HG02885 (cell line): Measurements from ENCODE around the gene ALDH1L2.

Experiments
- ATAC-seq: cut with Tn5 transposase; IDR thresholded peaks from one replicate; pipeline ENCODE4 v1.9.1; 2021; ENCODE audit warnings: mild to moderate bottlenecking; ENCODE audit not compliant: unreplicated experiment, poor library complexity

Gene ALDH1L2

DNA sequence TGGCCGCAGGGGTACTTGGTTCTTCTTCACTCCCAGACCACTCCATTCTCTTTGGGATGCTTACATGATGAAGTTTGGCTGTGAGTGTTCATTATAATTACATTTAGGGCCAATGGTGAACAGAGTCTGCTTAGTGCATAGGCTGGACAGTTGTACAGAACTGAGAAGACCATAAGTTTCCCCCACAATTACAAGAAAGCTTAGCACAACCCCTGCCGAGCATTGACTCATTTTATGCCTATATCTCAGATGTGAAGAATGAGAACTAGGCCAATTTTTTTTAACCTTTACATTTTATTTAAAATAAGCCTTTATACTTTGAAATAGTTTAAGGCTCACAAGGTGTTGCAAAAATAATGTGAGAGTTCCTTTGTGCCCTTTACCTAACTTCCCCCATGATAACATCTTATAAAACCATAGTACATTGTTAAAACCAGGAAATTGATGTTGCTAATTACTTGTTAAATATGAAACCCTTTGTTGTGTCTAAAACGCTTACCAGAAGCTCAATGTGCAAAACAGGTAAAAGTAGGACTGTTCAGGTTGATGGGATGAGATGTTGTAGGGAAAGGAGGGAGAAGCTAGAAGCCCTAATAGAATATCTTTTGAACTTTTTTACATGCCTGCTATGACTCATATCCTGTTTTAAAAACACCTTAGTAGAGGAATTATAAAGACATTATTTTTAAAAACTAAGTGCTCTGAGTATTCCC is 47.2 kb downstream of the ALDH1L2 start:
- ATAC-seq, result no peak

DNA sequence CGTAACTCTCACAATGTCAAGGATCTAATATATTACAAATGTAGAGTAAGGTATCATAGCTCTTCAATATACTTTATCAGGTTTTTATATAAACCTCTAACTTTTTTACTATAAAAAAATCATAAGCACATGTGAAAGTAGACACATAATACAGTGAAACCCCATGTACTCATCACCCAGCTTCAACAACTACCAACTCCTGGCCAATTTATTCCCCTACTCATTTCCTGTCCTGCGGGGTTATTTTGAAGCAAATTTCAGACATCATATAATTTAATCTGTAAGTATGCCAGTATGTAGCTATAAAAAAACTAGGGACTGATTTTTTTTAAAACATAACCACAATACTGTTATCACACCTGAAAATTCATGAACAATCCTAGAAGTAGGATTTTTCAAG is 50.4 kb downstream of the ALDH1L2 start:
- no peak for ATAC-seq

DNA sequence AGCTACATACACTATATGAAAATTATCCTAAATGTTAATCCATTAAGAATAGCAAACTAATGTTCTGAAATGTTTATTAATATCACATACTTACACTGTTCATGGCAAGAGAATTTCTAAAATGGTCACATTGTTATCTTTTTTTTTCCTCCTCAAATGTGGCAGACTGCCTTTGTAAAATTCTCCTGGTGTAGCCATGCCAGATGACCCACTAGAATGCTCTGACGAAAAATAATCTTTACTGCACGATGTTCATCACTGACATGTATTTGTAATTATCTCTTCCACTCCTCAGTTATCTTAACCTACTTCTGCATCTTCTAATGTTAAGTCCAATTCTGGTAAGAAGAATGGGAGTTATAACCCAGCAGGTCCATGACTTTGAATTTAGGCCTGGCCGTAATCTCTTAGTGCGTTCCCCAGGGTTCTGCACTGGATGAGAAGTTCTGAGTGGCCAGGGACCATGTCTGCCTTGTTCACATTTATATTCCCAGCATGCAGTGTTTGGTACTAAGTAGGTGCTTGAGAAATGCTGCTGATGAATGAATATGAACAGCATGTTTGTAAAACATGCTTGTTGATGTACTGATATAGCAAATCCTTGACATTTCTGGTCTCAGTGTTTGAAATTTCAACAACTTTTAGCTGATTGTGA is 51.4 kb downstream of the ALDH1L2 start:
- no peak for ATAC-seq

DNA sequence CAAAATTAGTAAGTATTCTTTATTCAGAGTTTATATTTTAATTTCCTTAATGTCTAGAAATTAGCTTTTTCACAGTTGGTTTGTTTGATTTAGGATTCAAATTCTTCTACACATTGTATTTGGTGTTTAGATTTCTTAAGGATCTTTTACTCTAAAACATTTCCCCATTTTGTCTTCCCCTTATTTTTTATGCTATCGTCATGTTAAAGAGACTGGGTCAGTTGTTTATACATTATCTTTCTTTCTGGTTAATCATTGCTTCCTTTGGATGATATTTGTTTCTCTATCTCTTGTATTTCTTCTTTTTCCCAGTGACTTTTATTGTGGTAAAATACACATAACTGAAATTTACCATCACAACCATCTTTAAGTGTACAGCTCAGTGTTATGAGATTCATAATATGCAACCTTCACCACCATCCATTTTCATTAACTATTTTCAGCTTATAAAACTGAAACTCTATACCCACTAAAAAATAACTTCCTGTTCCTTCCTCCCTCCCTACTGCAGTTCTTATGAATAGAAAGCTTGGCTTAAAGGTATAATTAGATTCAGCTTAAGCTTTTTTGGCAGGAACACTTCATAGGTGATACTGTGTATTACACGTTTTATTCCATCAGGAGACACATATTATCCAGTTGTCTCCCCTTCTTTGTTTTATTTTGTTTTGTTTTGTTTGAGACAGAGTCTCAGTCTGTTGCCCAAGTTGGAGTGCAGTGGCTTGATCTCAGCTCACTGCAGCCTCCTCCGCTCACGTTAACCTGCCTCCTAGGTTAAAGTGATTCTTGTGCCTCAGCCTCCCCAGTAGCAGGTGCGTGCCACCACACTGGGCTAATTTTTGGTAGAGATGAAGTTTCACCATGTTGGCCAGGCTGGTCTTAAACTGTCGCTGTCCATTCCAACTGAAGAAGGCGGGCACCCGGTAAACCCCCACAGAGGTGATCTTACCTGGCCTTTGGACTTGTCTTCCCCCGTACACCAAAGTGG is 53.1 kb downstream of the ALDH1L2 start:
- ATAC-seq, result no peak

DNA sequence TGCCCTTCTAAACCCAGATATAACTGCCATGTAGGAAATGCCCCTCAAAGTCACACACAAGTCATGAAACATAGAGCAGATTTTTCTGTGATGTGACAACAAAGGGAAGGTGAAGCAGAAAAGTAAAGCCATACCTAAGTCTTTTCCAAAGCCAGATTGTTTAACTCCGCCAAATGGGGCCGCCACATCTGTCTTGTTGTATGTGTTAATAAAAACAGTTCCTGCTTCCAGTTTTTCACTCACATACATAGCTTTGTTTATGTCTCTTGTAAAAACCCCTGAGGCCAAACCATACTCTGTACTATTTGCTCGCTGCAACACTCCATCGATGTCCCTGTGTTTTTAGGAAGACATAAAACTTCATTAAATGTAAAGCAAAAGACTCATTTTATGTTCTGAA is 57.8 kb downstream of the ALDH1L2 start:
- no peak for ATAC-seq

DNA sequence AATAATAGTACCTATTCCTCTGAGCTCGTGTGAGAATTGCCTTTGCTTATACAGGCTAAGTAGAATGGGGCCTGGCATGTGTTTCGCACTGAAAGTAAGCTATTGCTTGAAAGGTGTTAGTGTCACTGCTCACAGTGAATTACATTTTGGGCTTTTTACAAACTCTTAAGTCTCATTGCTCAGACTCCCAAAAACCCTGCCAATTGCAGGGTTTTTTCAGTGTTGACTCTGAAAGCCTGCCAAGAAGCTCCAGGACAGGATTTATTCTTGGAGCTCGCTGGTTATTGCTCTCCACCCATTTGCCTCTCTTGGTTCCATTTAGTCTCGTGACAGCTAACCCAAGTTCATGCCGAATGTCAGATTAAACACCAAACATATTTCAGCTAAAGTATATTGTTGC is 58.4 kb downstream of the ALDH1L2 start:
- ATAC-seq, result no peak

DNA sequence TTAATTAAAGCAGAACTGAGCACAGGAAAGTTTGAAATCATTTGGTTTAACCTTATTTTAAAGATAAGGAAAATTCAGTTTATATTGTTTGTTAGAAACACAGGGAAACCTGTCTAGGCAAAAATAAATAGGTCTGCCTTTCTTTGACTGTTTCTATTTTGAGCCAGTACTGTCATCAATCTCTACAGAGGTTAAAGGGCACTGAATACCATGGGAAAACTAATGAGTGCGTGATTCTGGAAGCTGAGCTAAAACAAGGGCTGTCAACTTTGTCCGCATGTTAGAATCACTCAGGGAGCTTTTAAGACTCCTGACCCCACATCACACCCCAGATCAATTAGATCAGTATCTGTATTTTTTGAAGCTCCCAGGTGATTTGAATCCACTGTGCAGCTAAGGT is 59.3 kb downstream of the ALDH1L2 start:
- ATAC-seq, result no peak

DNA sequence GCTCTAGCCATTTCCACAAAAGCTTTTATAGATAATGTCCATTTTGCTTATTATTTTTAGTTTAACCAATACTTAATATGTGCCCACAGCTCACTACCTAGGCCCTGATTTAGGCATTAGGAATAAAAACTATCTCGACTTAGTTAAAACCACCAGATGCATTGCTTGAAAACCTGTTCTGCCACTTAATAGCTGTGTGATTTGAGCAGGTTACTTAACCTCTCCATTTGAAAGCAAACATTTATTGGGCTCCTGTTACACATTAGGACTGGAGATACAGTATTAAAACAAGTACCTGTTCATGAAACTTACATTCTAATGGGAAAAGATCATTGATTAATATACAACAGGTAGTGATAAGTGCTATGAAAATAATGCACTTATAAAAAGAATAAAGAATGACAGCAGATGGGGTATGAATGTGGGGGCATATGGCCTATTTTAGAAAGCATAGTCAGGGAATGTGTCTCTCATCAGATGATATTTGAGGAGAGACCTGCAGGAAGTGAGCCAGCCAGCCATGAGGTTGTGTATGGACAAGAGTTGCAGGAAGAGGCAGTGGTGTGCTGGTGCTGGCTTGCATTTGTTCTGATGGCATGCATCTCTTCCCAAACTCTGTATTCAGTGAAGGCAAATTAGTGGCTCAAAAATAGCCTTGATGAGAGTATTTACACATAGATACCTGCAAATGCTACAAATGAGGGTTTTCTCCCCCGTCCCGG is 63.9 kb downstream of the ALDH1L2 start:
- no peak for ATAC-seq

DNA sequence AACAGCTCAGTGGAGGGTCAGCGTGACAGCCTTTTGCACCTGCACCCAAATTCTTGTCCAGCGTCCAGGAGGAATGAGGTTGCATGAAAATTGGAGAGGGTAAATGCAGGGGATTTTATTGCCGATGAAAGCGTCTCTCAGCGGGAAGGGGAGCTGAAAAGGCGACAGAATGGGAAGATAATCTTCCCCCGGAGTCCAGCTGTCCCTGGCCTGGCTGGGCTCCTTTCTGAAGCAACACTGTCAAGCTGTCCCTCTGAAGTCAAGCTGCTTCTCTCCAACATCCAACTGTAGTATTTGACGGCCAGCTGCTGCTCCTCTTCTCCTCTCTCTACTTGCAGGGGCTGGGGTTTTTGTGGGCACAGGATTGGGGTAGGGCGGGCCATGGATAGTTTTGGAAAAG is 65.5 kb downstream of the ALDH1L2 start:
- no peak for ATAC-seq

DNA sequence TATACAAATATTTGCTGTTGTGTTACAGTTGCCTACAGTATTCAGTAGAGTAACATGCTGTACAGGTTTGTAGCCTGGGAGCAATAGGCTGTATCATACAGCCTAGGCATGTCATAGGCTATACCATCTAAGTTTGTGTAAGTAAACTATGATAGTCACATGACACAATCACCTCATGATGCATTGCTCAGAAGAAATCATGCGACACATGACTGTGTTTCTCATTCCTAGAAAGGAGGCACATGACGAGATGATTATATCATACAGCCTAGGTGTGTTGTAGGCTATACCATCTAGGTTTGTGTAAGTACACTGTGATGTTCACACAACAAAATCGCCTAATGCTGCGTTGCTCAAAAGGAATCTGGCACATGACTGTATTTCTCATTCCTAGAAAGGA is 66.2 kb downstream of the ALDH1L2 start:
- no peak for ATAC-seq

DNA sequence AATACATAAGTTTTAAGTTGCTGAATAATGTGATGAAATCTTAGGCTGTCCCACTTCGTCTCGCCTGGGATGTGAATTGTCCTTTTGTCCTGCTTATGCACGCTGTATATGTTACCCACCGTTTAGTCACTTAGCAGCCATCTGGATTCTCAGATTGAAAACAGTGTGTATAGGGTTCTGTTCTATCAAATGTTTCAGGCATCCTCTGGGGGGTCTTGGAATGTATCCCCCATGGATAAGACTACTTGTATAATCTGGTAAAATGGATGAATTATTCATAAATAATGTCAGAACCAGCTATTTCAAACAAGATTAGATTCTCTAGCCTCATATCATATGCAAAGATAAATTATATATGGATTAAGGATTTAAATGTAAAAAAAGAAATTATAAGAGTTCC is 68.7 kb downstream of the ALDH1L2 start:
- no peak for ATAC-seq

DNA sequence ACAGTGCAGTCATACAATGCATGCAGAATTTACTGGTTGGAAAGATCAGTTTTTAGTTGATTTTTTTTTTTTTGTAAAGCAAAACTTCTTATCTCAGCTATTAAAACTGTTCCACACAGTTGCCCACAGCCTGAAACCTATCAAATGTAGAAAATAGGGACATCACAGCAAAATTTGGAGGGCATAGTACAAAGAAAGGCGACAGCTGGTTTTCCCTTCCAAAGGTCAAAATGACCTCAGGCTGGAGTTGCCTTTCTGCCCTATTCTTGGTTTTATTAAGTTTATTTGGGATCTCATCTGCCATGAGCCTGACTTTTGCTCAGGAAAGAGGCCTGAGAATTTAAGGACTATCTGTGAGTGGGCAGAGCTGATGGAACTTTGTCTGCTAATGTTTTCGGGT is 69.7 kb downstream of the ALDH1L2 start:
- no peak for ATAC-seq

DNA sequence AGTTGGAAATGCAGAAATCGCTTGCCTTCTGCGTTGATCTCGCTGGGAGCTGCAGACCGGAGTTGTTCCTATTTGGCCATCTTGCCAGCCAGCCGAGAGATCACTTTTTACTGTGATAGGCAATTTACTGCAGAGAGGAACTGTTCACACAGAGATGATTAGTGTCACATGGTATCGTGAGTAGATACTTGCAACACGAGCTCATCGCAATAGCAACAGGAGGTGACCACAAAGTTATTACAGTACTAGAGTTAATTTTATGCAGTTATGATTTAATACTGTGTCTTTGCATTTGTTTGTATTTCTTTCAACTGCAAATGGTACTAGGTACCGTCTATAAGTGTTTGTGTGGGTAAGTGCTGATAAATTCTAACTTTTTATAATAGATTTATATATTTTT is 70.4 kb downstream of the ALDH1L2 start:
- no peak for ATAC-seq

DNA sequence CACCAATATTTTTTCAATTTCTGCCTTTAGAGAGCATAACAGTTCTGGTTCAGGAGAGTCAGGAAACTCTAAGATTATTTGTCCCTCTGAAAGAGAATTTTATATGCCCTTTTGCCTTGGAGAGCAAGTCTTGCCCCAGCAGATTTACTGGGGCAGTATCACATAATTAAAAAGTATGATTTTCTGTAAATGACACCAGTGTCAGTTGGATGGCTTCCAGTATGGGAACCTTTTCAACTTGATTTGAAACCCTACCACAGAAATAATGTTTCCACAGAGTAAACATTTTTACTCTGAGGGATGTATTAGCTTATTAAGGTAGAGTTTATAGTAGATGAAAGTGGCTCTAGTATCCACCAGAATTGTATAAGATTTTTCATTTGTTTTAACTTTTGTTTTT is 82.8 kb downstream of the ALDH1L2 start:
- no peak for ATAC-seq

DNA sequence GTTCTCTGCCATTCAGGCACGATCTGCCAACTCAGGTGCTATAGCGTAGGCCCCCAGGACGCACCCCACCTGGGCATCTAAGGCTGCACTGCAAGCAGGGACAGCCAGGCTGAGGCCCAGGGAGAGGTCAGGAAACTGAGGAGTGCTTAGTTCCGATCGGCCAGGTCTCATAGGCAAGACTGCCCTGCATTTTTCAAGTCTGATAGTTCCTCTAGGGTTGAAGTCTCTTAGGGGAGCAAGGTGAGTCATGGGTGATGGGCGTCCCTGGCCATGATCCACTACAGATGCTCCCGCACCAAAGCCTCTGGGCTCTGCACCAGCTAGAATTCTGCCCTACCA is 84.9 kb downstream of the ALDH1L2 start:
- no peak for ATAC-seq

DNA sequence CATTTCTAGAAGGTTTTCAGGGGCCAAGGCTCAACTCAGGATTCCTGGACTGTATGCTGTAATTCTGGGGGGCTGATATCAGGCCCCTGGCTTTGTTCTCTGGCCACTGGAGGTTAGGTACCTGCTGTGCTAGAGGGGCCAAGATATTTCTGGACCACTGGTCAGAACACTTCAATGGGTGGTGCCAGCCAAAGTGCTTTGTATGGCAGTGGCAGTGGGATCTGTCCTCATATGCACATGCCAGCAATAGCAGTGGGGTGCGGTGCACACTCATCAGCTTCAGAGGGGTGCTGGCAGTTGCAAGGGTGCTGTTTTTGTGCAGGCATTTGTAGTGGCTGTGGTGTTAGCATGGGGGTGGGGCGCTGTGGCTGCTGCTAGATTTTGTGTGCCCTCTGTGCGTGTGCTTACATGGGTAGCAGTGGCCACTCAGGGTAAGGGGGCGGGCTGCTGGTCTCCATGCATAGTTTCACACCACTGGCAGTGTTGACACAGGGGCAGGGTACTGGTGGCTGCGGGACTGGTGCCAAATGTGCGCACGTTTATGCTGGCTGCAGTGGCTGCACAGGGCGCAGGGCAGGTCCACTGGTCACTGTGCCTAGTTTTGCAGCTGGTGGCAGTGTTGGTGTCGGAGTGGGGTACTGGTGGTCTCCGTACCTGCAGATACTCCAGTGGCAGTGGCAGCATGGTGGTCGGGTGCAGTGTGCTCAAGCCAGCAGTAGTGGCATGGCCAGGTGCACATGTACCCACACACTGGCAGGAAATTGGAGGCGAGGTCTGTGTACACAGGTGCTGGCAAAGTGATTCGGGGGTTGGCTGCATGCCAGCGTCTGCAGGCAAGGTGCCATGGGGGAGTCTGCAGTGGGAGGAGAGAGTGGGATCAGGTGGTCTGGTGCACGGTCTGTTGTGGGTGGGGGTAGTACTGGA is 85.6 kb downstream of the ALDH1L2 start:
- no peak for ATAC-seq

DNA sequence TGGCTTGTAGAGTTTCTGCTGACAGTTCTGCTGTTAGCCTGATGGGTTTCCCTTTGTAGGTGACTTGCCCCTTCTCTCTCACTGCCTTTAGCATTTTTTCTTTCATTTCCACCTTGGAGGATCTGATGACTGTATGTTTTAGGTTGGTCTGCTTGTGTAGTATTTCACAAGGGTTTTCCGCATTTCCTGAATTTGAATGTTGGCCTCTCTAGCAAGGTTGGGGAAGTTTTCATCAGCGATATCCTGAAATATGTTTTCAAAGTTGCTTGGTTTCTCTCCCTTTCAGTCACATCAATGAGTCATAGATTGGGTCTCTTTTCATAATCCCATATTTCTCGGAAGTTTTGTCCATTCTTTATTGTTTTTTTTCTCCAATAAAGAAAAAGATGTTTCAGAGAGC is 86.7 kb downstream of the ALDH1L2 start:
- no peak for ATAC-seq

DNA sequence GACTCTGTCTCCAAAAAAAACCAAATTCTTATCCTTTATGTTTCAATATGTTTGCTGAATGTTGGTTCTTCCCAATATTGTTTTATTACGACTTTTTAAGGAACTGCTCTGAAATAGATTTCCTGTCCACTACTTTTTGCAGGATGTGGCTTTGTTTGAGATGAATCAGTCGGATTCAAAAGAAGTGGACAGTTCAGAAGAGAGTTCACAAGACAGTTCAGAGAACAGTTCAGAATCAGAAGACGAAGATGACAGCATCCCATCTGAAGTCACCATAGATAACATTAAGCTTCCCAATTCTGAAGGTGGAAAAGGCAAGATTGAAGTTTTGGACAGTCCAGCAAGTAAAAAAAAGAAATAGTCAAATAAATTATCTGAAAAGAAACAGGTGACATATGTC is 89.9 kb downstream of the ALDH1L2 start:
- no peak for ATAC-seq

DNA sequence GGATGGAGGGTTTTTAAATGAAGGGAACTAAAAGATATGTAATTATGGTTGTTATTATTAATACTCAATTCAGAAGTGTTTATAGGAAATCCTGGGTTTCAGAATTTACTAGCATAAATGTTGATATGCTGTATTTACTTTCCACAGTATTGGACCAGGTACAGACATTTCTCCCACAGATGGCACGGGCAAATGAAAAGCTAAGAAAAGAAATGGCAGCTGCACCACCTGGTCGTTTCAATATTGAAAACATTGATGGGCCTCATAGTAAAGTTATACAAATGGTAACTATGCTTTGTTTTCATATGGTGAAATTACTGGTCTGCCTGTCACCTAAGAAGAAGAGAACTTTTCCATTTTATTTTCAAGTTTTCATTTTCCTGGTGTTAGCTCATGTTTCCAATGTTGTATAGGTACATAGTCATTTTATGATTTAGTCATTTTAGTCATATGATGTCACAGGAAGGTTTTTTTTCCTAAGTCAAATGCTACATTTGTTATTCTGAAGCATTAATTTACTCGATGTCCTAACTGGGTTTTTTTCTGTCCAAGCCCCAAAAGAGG is 92.6 kb downstream of the ALDH1L2 start:
- ATAC-seq, result no peak
